Osteoblast (primary cell): ENCODE measurements around the gene CDH8. TPM values are rescaled to one million over a fixed set of nuclear protein-coding genes. Genes with fewer than 3 reads are reported as not detected.

Experiments
- DNase-seq: peaks from one replicate; pipeline ENCODE4 v3.0.0; 2011; ENCODE audit warnings: low spot score, mixed read lengths; ENCODE audit not compliant: insufficient read length; ENCODE audit errors: missing footprints
- H2AFZ ChIP-seq: 2 replicates; pipeline ENCODE4 v1.6.0; 2011; ENCODE audit warnings: mild to moderate bottlenecking, low read length
- H3K27ac ChIP-seq: 2 replicates; pipeline ENCODE4 v1.5.1; 2011; ENCODE audit warnings: mild to moderate bottlenecking, low read depth, low read length, moderate library complexity
- H3K27me3 ChIP-seq: 2 replicates; pipeline ENCODE4 v1.6.0; 2012; ENCODE audit warnings: mild to moderate bottlenecking, control low read depth, inconsistent platforms, low read length, moderate library complexity; ENCODE audit not compliant: insufficient read depth
- H3K36me3 ChIP-seq: 2 replicates; pipeline ENCODE4 v1.5.1; 2011; ENCODE audit warnings: mild to moderate bottlenecking, low read length, control low read depth, moderate library complexity; ENCODE audit not compliant: insufficient read depth
- H3K4me1 ChIP-seq: 2 replicates; pipeline ENCODE4 v1.5.1; 2011; ENCODE audit warnings: mild to moderate bottlenecking, low read length, control low read depth, moderate library complexity; ENCODE audit not compliant: insufficient read depth
- H3K4me2 ChIP-seq: 2 replicates; pipeline ENCODE4 v1.6.0; 2011; ENCODE audit warnings: mild to moderate bottlenecking, low read length; ENCODE audit not compliant: insufficient read depth
- H3K4me3 ChIP-seq: fragments of 200-600 bp; sonication (generic); 3 replicates; pipeline ENCODE4 v1.5.1; 2012; ENCODE audit warnings: mild to moderate bottlenecking, low read length, inconsistent platforms; ENCODE audit not compliant: insufficient read depth
- H3K79me2 ChIP-seq: 2 replicates; pipeline ENCODE4 v1.6.0; 2012; ENCODE audit warnings: mild to moderate bottlenecking, low read length, control low read depth, inconsistent platforms; ENCODE audit not compliant: insufficient read depth
- H3K9me3 ChIP-seq: 2 replicates; pipeline ENCODE4 v1.5.1; 2011; ENCODE audit warnings: low read depth, low read length, control low read depth
- H4K20me1 ChIP-seq: 2 replicates; pipeline ENCODE4 v1.6.0; 2012; ENCODE audit warnings: mild to moderate bottlenecking, low read length, control low read depth; ENCODE audit not compliant: insufficient read depth
- CTCF ChIP-seq: IDR thresholded peaks from 2 replicates; pipeline ENCODE4 v1.5.1; 2011; ENCODE audit warnings: mild to moderate bottlenecking, low read depth, low read length, moderate library complexity; ENCODE audit errors: extremely low read depth
- total RNA-seq: library from RNA; depleted of rRNA; stranded (reverse); fragments of >200 nt; gene quantifications from 2 replicates; pipeline ENCODE4 v1.2.3, GENCODE V29; 2012

CDH8 gene
- total RNA-seq, 1 donor = not detected

GRCh38 chr16:61877436-61877835, 158.8 kb downstream of the CDH8 start:
- no peak overlapping the region for H2AFZ ChIP-seq
- no peaks in the 10 kb centered on the region for H3K36me3 ChIP-seq
- no peak for TF ChIP-seq CTCF
- no peak overlapping the region for H3K27ac ChIP-seq
- no peak overlapping the region for H3K4me2 ChIP-seq
- H3K27me3 ChIP-seq = no peaks in the 10 kb centered on the region
- H3K79me2 ChIP-seq = no peaks in the 10 kb centered on the region
- no peaks in the 10 kb centered on the region for H3K9me3 ChIP-seq
- H3K4me1 ChIP-seq = no peaks in the 10 kb centered on the region
- no peak overlapping the region for H3K4me3 ChIP-seq
- H4K20me1 ChIP-seq = no peaks in the 10 kb centered on the region
- DNase-seq = no peak

GRCh38 chr16:61872778-61873119, 163.5 kb downstream of the CDH8 start:
- H3K4me2 ChIP-seq = no peak overlapping the region
- H3K27me3 ChIP-seq = no peaks in the 10 kb centered on the region
- H3K4me3 ChIP-seq = no peak overlapping the region
- TF ChIP-seq CTCF = no peak
- no peaks in the 10 kb centered on the region for H3K79me2 ChIP-seq
- H3K27ac ChIP-seq = no peak overlapping the region
- no peaks in the 10 kb centered on the region for H3K9me3 ChIP-seq
- H2AFZ ChIP-seq = no peak overlapping the region
- no peak for DNase-seq
- no peaks in the 10 kb centered on the region for H4K20me1 ChIP-seq
- no peaks in the 10 kb centered on the region for H3K36me3 ChIP-seq
- no peaks in the 10 kb centered on the region for H3K4me1 ChIP-seq

- TF ChIP-seq CTCF = no peak
- H3K27me3 ChIP-seq = no peaks in the 10 kb centered on the region
- H4K20me1 ChIP-seq = no peaks in the 10 kb centered on the region
- H3K9me3 ChIP-seq = no peaks in the 10 kb centered on the region
- H3K4me2 ChIP-seq = no peak overlapping the region
- H3K36me3 ChIP-seq = no peaks in the 10 kb centered on the region
- H2AFZ ChIP-seq = no peak overlapping the region
- DNase-seq = no peak
- no peaks in the 10 kb centered on the region for H3K4me1 ChIP-seq
- no peak overlapping the region for H3K4me3 ChIP-seq
- H3K79me2 ChIP-seq = no peaks in the 10 kb centered on the region
- H3K27ac ChIP-seq = no peak overlapping the region
These were observed 164.1 kb downstream of the CDH8 start for GRCh38 chr16:61871837-61872777.

GRCh38 chr16:61862221-61863155, 173.8 kb downstream of the CDH8 start:
- Histone ChIP-seq H3K9me3 (peaks cover 2% of the 10 kb centered on the region), H3K4me2 (no peak overlapping the region), H3K4me1 (no peaks in the 10 kb centered on the region), H3K27me3 (no peaks in the 10 kb centered on the region), H3K36me3 (no peaks in the 10 kb centered on the region), H3K27ac (no peak overlapping the region), H3K4me3 (no peak overlapping the region), H4K20me1 (no peaks in the 10 kb centered on the region), H2AFZ (no peak overlapping the region), H3K79me2 (no peaks in the 10 kb centered on the region)
- TF ChIP-seq CTCF = no peak
- DNase-seq = no peak
